ENCODE data around the gene RAB25. TPM values are rescaled to one million over a fixed set of nuclear protein-coding genes. Genes with fewer than 3 reads are reported as not detected.

The RAB25 gene
- total RNA-seq, 1 donor from 2014 or later, result 58.0 TPM

DNA sequence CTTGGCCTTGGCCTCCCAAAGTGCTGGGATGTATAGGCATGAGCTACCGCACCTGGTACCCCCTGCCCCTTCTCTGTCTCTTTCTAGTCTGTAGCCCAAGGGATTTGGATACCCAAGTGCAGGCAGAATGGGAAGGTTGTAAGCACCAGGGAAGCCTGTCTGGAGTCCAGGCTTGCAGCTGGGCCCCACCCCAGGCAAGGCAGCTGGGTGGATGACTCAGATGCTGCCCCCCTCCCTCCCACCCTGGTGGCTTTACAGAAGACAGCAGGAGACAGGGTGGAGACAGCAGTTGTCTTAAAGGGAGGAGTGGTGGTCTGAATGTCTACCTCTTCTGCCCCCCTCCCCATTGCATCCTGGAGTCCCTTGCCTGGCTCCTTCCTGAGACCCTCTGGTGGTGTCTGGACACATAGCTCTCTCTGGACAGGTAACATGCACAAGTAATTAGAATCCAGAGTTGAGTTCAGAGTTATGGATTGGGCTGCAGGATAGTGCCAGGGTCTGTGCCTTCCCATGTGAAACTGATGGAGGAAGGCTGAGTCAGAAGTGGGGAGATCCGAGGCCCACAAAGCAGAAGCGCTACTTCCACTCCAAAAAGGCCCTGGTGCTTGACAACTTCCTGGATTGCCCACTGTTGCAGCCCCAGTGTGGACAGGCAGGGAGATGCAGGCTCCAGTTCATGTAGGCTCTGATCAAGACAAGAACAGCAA is 58.7 kb downstream of the RAB25 start:
- DNase-seq, result no peak
- H3K27ac ChIP-seq, result peak overlapping the region; percentile 99
- H3K36me3 ChIP-seq, result no peaks in the 10 kb centered on the region
- H3K4me3 ChIP-seq, result peak overlapping the region; percentile 25
- H3K27me3 ChIP-seq (ENCODE audit: low read depth), result no peaks in the 10 kb centered on the region
- TF ChIP-seq, protein P1, sequence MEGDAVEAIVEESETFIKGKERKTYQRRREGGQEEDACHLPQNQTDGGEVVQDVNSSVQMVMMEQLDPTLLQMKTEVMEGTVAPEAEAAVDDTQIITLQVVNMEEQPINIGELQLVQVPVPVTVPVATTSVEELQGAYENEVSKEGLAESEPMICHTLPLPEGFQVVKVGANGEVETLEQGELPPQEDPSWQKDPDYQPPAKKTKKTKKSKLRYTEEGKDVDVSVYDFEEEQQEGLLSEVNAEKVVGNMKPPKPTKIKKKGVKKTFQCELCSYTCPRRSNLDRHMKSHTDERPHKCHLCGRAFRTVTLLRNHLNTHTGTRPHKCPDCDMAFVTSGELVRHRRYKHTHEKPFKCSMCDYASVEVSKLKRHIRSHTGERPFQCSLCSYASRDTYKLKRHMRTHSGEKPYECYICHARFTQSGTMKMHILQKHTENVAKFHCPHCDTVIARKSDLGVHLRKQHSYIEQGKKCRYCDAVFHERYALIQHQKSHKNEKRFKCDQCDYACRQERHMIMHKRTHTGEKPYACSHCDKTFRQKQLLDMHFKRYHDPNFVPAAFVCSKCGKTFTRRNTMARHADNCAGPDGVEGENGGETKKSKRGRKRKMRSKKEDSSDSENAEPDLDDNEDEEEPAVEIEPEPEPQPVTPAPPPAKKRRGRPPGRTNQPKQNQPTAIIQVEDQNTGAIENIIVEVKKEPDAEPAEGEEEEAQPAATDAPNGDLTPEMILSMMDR (IDR thresholded peaks at IDR 0.05), result no peak
- H3K9me3 ChIP-seq, result no peaks in the 10 kb centered on the region
- intact Hi-C loops (cut with DNase I), result no loop called here
- peaks cover 84% of the 10 kb centered on the region for H3K4me1 ChIP-seq
- ATAC-seq, result no peak

Other genes starting within 250 kb of the RAB25 start
- 46.9 TPM for gene GON4L, start 203.9 kb upstream of the RAB25 start, total RNA-seq
- gene SYT11, start 201.6 kb upstream of the RAB25 start, total RNA-seq, result 9.6 TPM
- gene RIT1, start 149.8 kb upstream of the RAB25 start, total RNA-seq, result 56.4 TPM
- 42.8 TPM for gene KHDC4, start 126.7 kb upstream of the RAB25 start, total RNA-seq
- not detected for gene RXFP4, start 119.5 kb upstream of the RAB25 start, total RNA-seq
- 252 TPM for gene ARHGEF2, start 82.6 kb upstream of the RAB25 start, total RNA-seq
- gene SSR2, start 40.2 kb upstream of the RAB25 start, total RNA-seq, result 207 TPM
- gene UBQLN4, start 7.4 kb upstream of the RAB25 start, total RNA-seq, result 32.5 TPM
- gene LAMTOR2, start 6.4 kb upstream of the RAB25 start, total RNA-seq, result 66.5 TPM
- 0.74 TPM for gene MEX3A, start 21.3 kb downstream of the RAB25 start, total RNA-seq
- 235 TPM for gene LMNA, start 53.6 kb downstream of the RAB25 start, total RNA-seq
- gene SEMA4A, start 92.4 kb downstream of the RAB25 start, total RNA-seq, result 28.9 TPM
- 17.7 TPM for gene SLC25A44, start 132.9 kb downstream of the RAB25 start, total RNA-seq
- gene PMF1, start 151.8 kb downstream of the RAB25 start, total RNA-seq, result 45.3 TPM
- 4.8 TPM for gene BGLAP, start 181.0 kb downstream of the RAB25 start, total RNA-seq
- 2.3 TPM for gene PAQR6, start 186.9 kb downstream of the RAB25 start, total RNA-seq
- 68.9 TPM for gene SMG5, start 221.7 kb downstream of the RAB25 start, total RNA-seq
- 4.8 TPM for gene TMEM79, start 223.2 kb downstream of the RAB25 start, total RNA-seq
- gene GLMP, start 234.5 kb downstream of the RAB25 start, total RNA-seq, result 53.7 TPM
- not detected for gene VHLL, start 238.1 kb downstream of the RAB25 start, total RNA-seq

All from lower lobe of right lung (tissue), 2 donors.